Loucy (cell line): ENCODE data around the gene SLC39A11.

Experiments
- H2AFZ ChIP-seq: fragments of 200-600 bp; sonication (generic); 2 replicates; pipeline ENCODE4 v1.6.0; 2016; ENCODE audit warnings: antibody characterized with exemption, mild to moderate bottlenecking, low read length, moderate library complexity
- H3F3A ChIP-seq: fragments of 200-600 bp; 2 replicates; pipeline ENCODE4 v1.6.0; 2016; ENCODE audit warnings: antibody characterized with exemption, low read depth, mild to moderate bottlenecking
- H3K27me3 ChIP-seq: fragments of 200-600 bp; sonication (generic); 2 replicates; pipeline ENCODE4 v1.6.1; 2014; ENCODE audit warnings: low read length, mild to moderate bottlenecking; ENCODE audit not compliant: insufficient read depth, poor library complexity, severe bottlenecking
- H3K36me3 ChIP-seq: fragments of 200-600 bp; sonication (generic); 2 replicates; pipeline ENCODE4 v1.6.1; 2016; ENCODE audit warnings: low read length; ENCODE audit not compliant: insufficient read depth
- H3K4me1 ChIP-seq: fragments of 200-600 bp; sonication (generic); 2 replicates; pipeline ENCODE4 v1.5.1; 2014; ENCODE audit warnings: low read length, mild to moderate bottlenecking; ENCODE audit not compliant: insufficient read depth, poor library complexity, severe bottlenecking
- H3K4me2 ChIP-seq: fragments of 200-600 bp; sonication (generic); 2 replicates; pipeline ENCODE4 v1.6.0; 2014; ENCODE audit warnings: antibody characterized with exemption, low read length, low read depth, mild to moderate bottlenecking; ENCODE audit not compliant: poor library complexity, severe bottlenecking
- H3K4me3 ChIP-seq: fragments of 200-600 bp; sonication (generic); 2 replicates; pipeline ENCODE4 v1.5.1; 2014; ENCODE audit warnings: low read length, mild to moderate bottlenecking, mixed read lengths; ENCODE audit not compliant: poor library complexity, severe bottlenecking
- H3K79me2 ChIP-seq: fragments of 200-600 bp; sonication (generic); 2 replicates; pipeline ENCODE4 v1.6.1; 2014; ENCODE audit warnings: low read length; ENCODE audit not compliant: insufficient read depth
- H3K9ac ChIP-seq: fragments of 200-600 bp; sonication (generic); 2 replicates; pipeline ENCODE4 v1.6.0; 2014; ENCODE audit warnings: mild to moderate bottlenecking, low read depth, low read length, moderate library complexity; ENCODE audit not compliant: poor library complexity, severe bottlenecking
- H3K9me2 ChIP-seq: fragments of 200-600 bp; sonication (generic); replicated peaks from 2 replicates; pipeline ENCODE4 v1.6.1; 2016; ENCODE audit warnings: low read depth, low read length, mixed read lengths
- H3K9me3 ChIP-seq: fragments of 200-600 bp; sonication (generic); 2 replicates; pipeline ENCODE4 v1.6.1; 2014; ENCODE audit warnings: mild to moderate bottlenecking, antibody characterized with exemption, low read length, low read depth; ENCODE audit not compliant: insufficient read depth
- H4K20me1 ChIP-seq: fragments of 200-600 bp; sonication (generic); 2 replicates; pipeline ENCODE4 v1.6.0; 2014; ENCODE audit warnings: antibody characterized with exemption, low read length, mild to moderate bottlenecking; ENCODE audit not compliant: insufficient read depth, poor library complexity, severe bottlenecking
- CTCF ChIP-seq: fragments of 200-600 bp; sonication (generic); conservative IDR thresholded peaks from 2 replicates; pipeline ENCODE4 v1.5.1; 2014; ENCODE audit warnings: mild to moderate bottlenecking, antibody characterized with exemption, low read length
- EZH2phosphoT487 ChIP-seq: fragments of 200-600 bp; IDR thresholded peaks from 2 replicates; pipeline ENCODE4 v1.6.1; 2018; ENCODE audit warnings: antibody characterized with exemption, mild to moderate bottlenecking, moderate library complexity, borderline replicate concordance

The SLC39A11 gene

GRCh38 chr17:73021771-73022170, 70.7 kb downstream of the SLC39A11 start:
- Histone ChIP-seq H3F3A (no peaks in the 10 kb centered on the region), H3K9me3 (peaks cover 11% of the 10 kb centered on the region), H4K20me1 (no peaks in the 10 kb centered on the region), H2AFZ (no peak overlapping the region), H3K9me2 (no peaks in the 10 kb centered on the region), H3K9ac (no peak overlapping the region), H3K36me3 (peaks cover 6% of the 10 kb centered on the region; the same call in 1 of the 2 replicates), H3K4me3 (no peak overlapping the region), H3K27me3 (no peaks in the 10 kb centered on the region), H3K79me2 (peaks cover 4% of the 10 kb centered on the region; the same call in 1 of the 2 replicates), H3K4me2 (no peak overlapping the region), H3K4me1 (no peaks in the 10 kb centered on the region)
- TF ChIP-seq CTCF (no peak), EZH2phosphoT487 (no peak)

DNA sequence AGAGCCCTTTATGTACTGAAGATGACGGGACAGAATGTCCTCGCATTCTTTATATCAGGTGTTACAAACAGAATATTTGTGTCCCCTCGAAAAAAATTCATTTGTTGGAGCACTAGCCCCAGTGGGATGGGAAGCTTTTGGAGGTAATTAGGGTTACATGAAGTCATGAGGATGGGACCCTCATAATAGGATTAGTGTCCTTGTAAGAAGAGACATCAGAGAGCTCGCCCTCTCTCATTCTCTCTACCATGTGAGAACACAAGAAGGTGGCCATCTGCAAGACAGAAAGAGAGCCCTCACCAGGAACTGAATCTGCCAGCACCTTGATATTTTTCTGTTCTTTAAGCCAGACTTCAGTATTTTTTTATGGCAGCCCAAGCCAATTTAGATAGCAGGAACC, 72.4 kb downstream of the SLC39A11 start:
- peaks cover 4% of the 10 kb centered on the region; the same call in 1 of the 2 replicates for H3K79me2 ChIP-seq
- peaks cover 6% of the 10 kb centered on the region; the same call in 1 of the 2 replicates for H3K36me3 ChIP-seq
- H3K27me3 ChIP-seq: no peaks in the 10 kb centered on the region
- no peaks in the 10 kb centered on the region for H3F3A ChIP-seq
- peaks cover 11% of the 10 kb centered on the region for H3K9me3 ChIP-seq
- H3K9me2 ChIP-seq: no peaks in the 10 kb centered on the region
- no peak overlapping the region for H3K4me2 ChIP-seq
- H3K4me1 ChIP-seq: no peaks in the 10 kb centered on the region
- TF ChIP-seq EZH2phosphoT487 (no peak), CTCF (no peak)
- H3K9ac ChIP-seq: no peak overlapping the region
- H2AFZ ChIP-seq: no peak overlapping the region
- no peaks in the 10 kb centered on the region for H4K20me1 ChIP-seq
- H3K4me3 ChIP-seq: no peak overlapping the region

DNA sequence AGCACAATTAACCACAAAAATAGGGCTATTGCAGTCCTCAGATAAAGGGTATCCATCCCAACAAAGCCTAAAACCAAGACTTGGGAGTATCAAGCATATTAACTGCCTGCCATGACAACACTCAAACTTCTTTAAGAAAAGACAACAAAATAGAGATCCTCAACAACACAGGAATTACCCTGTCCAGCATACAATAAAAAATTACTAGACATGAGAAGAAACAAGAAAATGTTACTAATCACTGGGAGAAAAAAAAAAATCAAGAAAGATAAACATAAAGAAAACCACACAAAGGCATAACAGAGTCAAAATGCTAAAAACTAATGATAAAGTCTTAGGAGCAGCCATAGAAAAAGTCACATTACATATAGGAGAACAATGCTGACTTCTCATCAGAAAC, 73.9 kb downstream of the SLC39A11 start:
- H3K36me3 ChIP-seq: 0 out of 2 replicates have a peak, but pooled peaks cover under 1% of the 10 kb centered on the region
- peaks cover 11% of the 10 kb centered on the region for H3K9me3 ChIP-seq
- no peak overlapping the region for H3K4me3 ChIP-seq
- no peak for TF ChIP-seq EZH2phosphoT487
- no peak for TF ChIP-seq CTCF
- H3K9ac ChIP-seq: no peak overlapping the region
- no peaks in the 10 kb centered on the region for H3K9me2 ChIP-seq
- peaks cover under 1% of the 10 kb centered on the region for H3K4me1 ChIP-seq
- no peak overlapping the region for H2AFZ ChIP-seq
- H3K79me2 ChIP-seq: peaks cover 4% of the 10 kb centered on the region; the same call in 1 of the 2 replicates
- no peak overlapping the region for H3K4me2 ChIP-seq
- H3K27me3 ChIP-seq: no peaks in the 10 kb centered on the region
- H4K20me1 ChIP-seq: no peaks in the 10 kb centered on the region
- H3F3A ChIP-seq: no peaks in the 10 kb centered on the region
